Sciatic nerve (tissue), 2 donors: ENCODE results near the gene GIGYF1. TPM values are rescaled to one million over a fixed set of nuclear protein-coding genes. Genes with fewer than 3 reads are reported as not detected.
"Not testable (repeated sequence)": the region's sequence is repeated elsewhere in the genome, so short reads cannot be mapped to it uniquely, and the experiment has no call there.

Experiments used
- ATAC-seq: fragments of 200-7000 bp; cut with Tn5 transposase; one replicate; pipeline ENCODE4 v1.9.1; 2020; ENCODE audit warnings: mild to moderate bottlenecking, moderate library complexity
- DNase-seq: peaks from one replicate; pipeline ENCODE4 v3.0.0-alpha.2; 2020; ENCODE audit warnings: low spot score
- intact Hi-C: fragments of 100-400 bp; cut with DNase I; formaldehyde crosslinking; loops from one replicate; pipeline ENCODE4 v1.14.2; 2022
- total RNA-seq: library from RNA; stranded (reverse); fragmentation: NEBNext Ultra II Directional; extraction: Animal tissue kit (Norgen Biotek cat#: 25700); gene quantifications from one replicate; pipeline ENCODE4 v1.2.1, GENCODE V29; 2021
- donor health status: DM: no; HTN: no; CAD: no.
- donor health status: DM: no; HTN: no; CAD: no.

GIGYF1 gene, protein sequence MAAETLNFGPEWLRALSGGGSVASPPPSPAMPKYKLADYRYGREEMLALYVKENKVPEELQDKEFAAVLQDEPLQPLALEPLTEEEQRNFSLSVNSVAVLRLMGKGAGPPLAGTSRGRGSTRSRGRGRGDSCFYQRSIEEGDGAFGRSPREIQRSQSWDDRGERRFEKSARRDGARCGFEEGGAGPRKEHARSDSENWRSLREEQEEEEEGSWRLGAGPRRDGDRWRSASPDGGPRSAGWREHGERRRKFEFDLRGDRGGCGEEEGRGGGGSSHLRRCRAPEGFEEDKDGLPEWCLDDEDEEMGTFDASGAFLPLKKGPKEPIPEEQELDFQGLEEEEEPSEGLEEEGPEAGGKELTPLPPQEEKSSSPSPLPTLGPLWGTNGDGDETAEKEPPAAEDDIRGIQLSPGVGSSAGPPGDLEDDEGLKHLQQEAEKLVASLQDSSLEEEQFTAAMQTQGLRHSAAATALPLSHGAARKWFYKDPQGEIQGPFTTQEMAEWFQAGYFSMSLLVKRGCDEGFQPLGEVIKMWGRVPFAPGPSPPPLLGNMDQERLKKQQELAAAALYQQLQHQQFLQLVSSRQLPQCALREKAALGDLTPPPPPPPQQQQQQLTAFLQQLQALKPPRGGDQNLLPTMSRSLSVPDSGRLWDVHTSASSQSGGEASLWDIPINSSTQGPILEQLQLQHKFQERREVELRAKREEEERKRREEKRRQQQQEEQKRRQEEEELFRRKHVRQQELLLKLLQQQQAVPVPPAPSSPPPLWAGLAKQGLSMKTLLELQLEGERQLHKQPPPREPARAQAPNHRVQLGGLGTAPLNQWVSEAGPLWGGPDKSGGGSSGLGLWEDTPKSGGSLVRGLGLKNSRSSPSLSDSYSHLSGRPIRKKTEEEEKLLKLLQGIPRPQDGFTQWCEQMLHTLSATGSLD (N-terminal part only)
- total RNA-seq = 58.8 TPM

DNA sequence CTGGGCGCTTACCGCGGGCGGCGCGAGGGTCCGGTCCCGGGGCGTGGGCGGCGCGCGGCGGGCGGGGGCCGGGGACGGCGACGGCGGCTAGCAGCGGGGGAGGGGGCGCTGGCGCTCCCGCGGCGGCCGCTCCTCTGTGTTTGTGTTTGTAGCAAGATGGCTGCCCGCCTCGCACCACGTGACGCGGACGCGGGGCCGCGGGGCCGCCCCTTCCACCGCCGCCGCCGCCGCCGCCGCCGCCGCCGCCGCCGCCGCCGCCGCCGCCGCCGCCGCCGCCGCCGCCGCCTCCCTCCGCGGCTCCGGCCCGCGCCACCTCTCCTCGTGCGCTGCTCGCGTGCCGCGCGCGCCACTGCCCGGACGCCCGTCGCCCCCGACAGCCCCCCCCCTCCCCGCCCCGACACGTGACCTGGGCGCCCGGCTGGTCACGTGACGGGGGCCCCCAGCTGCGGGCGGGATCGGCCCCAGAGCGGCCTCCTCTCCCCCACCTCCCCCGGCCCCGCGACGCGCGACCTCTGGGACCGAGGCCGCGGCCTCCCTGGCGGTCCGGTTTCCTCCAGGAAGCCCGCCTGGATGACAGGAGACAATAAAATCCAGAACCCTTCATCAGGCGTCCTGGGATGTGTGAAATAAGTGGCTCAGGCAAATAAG is at the start of gene GIGYF1:
Gene GIGYF1, minus strand, starts transcription at position 153 of the 648 bp plus-strand sequence. CDS start 6,012 bp downstream, outside the sequence.
- intact Hi-C loops = loop anchor here (5.0 kb wide), 1 partner anchor 227 kb away; no protein-coding TSS in a partner anchor
- DNase-seq (no peak), ATAC-seq (peak; percentile 41)

DNA sequence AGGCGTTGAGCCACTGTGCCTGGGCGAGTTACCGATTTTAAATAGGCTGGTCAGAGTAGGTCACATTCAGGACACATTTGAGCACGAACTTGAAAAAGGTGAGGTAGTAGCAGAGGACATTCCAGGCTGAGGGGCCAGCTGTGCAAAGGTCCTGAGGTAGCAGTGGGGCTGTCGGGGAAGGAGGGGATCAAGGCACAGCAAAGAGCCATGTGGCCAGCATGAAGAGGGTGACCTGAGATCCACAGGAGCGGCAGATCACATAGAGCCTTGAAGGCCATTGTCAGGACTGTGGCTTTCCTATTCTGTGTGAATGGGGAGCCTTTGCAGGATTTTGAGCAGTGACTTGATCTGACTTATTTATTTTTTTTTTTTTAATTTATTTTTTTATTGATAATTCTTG is 45.9 kb upstream of the GIGYF1 start:
- intact Hi-C loops = no loop called here
- DNase-seq (no peak), ATAC-seq (no peak)

DNA sequence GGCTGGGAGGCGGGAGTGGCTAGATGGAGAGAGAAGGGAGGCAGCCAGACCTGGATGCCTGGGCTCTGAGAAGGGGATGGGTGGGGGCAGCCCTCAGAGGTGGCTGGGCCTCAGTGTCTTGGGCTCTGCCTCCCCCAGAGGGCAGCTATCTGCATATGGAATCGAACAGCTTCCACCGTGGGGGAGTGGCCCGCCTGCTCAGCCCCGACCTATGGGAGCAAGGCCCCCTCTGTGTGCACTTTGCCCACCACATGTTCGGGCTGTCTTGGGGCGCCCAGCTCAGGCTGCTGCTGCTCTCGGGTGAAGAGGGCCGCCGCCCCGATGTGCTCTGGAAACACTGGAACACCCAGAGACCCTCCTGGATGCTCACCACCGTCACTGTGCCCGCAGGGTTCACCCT is 42.6 kb upstream of the GIGYF1 start:
- intact Hi-C loops = no loop called here
- DNase-seq (no peak), ATAC-seq (peak; percentile 20)

DNA sequence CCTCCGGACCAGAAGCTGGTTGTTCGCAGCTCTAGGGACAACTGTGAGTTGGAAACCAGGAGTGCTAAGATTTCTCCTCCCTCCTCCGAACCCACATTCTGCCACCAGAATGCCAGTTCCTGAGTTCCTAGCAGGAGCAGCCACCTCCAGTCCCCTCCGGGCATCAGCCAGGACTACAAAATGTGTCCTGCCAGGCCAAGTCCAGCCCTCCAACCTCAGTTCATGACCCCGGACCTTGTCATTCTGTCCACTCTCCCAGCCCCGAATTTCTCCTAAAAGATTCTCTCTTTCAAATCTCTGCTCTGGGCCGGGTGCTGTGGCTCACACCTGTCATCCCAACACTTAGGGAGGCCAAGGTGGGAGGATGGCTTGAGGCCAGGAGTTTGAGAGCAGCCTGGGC is 41.7 kb upstream of the GIGYF1 start:
- ATAC-seq (no peak), DNase-seq (no peak)
- intact Hi-C loops = no loop called here

DNA sequence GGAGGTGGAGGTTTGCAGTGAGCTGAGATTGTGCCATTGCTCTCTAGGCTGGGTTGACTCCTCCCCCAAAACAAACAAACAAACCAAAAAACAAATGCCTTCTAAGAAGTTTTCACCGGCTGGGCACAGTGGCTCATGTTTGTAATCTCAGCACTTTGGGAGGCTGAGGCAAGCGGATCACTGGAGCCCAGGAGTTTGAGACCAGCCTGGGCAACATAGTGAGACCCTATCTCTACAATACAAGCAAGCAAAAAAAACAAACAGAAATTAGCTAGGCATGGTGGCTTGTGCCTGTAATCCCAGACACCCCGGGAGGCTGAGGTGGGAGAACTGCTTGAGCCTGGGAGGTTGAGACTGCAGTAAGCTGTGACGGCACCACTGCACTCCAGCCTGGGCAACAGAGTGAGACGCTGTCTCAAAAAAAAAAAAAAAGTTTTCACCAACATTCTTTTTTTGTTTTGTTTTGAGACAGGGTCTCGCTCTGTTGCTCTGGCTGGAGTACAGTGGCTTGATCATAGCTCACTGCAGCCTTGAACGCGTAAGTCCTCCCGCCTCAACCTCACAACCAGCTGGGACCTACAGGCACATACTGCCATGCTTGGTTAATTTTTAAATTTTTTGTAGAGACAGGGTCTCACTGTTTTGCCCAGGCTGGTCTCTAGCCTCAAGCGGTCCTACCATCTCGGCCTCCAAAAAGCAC is 38.0 kb upstream of the GIGYF1 start:
- intact Hi-C loops = no loop called here
- ATAC-seq (no peak), DNase-seq (no peak)

DNA sequence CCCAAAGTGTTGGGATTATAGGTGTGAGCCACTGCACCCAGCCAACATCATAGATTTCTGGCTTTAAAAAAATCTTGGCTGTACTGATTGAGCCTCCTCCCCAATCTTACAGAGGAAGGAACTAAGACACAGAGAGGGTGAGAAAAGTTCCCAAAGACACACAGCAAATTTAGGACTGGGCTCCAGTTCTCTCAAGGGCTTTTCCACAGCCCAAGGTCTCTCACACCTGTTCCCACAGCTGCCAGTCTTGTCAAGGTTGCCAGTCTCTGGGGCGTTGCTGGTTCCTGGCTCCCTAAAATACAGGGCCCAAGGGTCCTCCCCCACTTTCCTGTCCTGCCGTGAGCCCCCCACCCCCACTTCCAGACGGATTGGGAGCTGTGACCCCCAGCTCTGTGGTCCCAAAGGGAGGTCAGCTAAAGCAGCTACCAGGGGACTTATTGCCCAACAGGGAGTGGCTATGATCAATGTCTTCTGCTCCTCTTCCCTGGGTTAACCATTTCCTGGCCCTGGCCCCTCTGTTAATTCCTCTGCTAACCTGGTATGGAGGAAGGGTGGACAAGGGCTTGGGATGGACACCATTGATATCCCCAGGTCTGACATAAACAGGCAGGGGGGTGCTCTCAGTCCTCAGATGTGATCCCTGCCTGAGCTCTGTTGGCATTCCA is 36.2 kb upstream of the GIGYF1 start:
- DNase-seq (no peak), ATAC-seq (no peak)
- intact Hi-C loops = no loop called here

DNA sequence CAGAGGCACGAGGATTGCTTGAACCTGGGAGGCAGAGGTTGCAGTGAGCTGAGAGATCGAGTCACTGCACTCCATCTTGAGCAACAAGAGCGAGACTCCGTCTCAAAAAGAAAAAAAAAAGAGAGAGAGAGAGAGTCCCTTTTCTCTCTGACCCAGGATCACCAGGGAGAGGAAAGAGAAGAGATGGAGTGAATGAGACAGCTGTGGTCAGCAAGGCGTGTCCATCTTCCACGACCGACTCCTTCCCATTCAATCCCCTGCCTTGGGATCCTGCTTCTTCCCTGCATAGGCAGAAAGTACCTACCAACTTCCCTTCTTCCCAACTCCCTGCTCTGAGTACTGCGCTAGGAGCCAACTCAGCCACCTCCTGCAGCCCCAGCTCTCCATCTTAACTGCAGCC is 34.1 kb upstream of the GIGYF1 start:
- DNase-seq (no peak), ATAC-seq (no peak)
- intact Hi-C loops = no loop called here

DNA sequence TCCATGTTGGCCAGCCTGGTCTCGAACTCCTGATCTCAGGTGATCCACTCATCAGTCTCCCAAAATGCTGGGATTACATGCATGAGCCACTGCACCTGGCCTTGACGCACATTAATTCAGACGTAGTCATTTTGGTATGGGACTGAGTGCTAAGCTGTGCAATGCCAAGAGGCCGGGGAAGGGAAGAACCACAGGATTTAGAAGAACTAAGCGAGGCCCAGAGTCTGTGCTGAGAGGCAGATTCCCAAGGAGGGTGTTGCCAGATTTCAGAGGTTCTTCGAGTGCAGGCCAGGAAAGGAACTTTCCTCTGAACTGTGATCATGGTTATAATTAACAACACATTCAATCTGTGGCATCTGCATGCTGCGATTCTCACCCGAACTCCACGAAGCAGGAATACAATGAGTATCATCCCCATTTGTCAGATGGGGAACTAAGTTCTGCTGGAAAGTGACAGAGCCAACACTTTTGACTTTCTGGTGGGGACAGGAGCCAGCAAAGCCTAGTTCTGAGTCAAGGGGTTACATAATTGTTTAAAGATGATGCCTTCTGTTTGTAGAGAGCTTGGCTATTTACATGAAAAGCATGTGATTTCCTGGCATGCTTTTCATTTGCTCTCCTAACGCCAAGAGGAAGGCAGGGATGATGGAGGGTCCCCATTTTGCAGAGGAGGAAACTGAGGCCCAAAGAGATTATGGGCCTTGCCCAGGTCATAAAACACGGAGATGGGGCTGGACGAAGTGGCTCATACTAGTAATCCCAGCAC is 33.1 kb upstream of the GIGYF1 start:
- DNase-seq (no peak), ATAC-seq (peak; percentile 81)
- intact Hi-C loops = no loop called here

DNA sequence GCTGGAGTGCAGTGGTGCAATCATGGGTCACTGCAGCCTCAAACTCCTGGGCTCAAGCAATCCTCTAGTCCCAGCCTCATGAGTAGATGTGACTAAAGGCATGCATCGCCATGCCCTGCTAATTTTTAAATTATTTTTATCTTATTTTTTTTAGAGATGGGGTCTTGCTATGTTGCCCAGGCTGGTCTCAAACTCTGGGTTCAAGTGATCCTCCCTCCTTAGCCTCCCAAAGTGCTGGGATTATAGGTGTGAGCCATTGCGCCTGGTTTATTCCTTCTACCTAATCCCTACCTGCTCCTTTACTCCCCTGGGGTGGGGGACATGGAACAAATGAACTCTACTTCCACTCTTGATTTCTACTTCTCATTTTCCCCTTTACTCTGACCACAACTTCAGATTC is 30.3 kb upstream of the GIGYF1 start:
- ATAC-seq, intact Hi-C loops, DNase-seq: not testable (repeated sequence)

DNA sequence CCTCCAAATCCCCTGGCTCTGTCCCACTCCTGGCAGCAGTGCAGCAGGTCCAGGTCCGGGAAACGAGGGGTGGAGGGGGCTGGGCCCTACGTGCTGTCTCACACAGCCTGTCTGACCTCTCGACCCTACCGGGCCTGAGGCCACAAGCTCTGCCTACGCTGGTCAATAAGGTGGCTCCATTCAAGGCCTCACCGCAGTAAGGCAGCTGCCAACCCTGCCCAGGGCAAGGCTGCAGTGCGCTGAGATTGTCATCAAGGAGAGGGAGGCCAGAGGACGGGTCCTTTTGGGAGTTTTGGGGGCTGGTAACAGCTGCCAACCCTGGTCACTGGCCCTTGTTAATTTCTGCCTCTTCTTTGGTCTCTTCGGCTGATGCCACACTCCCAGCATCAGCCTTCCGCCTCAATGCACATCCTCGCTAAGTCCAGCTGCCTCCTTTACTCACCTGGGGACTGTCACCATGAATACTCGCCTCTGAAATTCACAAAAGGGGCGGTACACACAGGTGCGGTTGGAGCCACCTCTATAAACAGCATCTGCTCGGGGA is 29.8 kb upstream of the GIGYF1 start:
- intact Hi-C loops = no loop called here
- ATAC-seq = no peak

DNA sequence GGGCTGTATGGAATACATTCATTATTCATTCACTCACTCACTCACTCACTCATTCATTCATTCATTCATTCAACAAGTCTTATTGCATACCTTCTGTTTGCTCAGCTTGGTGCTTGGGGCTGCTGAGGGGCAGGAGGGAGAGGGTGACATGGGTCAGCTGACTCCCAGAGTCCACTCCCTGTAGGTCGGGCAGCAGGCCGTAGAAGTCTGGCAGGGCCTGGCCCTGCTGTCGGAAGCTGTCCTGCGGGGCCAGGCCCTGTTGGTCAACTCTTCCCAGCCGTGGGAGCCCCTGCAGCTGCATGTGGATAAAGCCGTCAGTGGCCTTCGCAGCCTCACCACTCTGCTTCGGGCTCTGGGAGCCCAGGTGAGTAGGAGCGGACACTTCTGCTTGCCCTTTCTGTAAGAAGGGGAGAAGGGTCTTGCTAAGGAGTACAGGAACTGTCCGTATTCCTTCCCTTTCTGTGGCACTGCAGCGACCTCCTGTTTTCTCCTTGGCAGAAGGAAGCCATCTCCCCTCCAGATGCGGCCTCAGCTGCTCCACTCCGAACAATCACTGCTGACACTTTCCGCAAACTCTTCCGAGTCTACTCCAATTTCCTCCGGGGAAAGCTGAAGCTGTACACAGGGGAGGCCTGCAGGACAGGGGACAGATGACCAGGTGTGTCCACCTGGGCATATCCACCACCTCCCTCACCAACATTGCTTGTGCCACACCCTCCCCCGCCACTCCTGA is 28.6 kb upstream of the GIGYF1 start:
- ATAC-seq (no peak), DNase-seq (no peak)
- intact Hi-C loops = no loop called here

More for the DNA sequence above, 29.8 kb upstream of the GIGYF1 start:
- no peak for DNase-seq

DNA sequence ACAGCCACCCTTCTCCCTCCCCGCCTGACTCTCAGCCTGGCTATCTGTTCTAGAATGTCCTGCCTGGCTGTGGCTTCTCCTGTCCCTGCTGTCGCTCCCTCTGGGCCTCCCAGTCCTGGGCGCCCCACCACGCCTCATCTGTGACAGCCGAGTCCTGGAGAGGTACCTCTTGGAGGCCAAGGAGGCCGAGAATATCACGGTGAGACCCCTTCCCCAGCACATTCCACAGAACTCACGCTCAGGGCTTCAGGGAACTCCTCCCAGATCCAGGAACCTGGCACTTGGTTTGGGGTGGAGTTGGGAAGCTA is 27.4 kb upstream of the GIGYF1 start:
- ATAC-seq (no peak), DNase-seq (no peak)
- intact Hi-C loops = no loop called here

DNA sequence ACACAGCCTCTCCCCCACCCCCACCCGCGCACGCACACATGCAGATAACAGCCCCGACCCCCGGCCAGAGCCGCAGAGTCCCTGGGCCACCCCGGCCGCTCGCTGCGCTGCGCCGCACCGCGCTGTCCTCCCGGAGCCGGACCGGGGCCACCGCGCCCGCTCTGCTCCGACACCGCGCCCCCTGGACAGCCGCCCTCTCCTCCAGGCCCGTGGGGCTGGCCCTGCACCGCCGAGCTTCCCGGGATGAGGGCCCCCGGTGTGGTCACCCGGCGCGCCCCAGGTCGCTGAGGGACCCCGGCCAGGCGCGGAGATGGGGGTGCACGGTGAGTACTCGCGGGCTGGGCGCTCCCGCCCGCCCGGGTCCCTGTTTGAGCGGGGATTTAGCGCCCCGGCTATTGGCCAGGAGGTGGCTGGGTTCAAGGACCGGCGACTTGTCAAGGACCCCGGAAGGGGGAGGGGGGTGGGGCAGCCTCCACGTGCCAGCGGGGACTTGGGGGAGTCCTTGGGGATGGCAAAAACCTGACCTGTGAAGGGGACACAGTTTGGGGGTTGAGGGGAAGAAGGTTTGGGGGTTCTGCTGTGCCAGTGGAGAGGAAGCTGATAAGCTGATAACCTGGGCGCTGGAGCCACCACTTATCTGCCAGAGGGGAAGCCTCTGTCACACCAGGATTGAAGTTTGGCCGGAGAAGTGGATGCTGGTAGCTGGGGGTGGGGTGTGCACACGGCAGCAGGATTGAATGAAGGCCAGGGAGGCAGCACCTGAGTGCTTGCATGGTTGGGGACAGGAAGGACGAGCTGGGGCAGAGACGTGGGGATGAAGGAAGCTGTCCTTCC is 26.8 kb upstream of the GIGYF1 start:
- intact Hi-C loops = no loop called here
- DNase-seq = no peak
- ATAC-seq = no peak

DNA sequence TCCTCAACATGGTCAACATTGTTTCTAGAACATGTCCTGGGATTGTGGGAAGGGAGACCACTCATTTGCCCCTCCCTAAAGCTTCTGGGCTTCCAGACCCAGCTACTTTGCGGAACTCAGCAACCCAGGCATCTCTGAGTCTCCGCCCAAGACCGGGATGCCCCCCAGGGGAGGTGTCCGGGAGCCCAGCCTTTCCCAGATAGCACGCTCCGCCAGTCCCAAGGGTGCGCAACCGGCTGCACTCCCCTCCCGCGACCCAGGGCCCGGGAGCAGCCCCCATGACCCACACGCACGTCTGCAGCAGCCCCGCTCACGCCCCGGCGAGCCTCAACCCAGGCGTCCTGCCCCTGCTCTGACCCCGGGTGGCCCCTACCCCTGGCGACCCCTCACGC is 26.2 kb upstream of the GIGYF1 start, which contains the start of gene EPO:
Gene EPO, plus strand, starts transcription at position 190 of the 392 bp plus-strand sequence. CDS start 513 bp downstream, outside the sequence.
- DNase-seq (no peak), ATAC-seq (no peak)
- intact Hi-C loops = no loop called here

DNA sequence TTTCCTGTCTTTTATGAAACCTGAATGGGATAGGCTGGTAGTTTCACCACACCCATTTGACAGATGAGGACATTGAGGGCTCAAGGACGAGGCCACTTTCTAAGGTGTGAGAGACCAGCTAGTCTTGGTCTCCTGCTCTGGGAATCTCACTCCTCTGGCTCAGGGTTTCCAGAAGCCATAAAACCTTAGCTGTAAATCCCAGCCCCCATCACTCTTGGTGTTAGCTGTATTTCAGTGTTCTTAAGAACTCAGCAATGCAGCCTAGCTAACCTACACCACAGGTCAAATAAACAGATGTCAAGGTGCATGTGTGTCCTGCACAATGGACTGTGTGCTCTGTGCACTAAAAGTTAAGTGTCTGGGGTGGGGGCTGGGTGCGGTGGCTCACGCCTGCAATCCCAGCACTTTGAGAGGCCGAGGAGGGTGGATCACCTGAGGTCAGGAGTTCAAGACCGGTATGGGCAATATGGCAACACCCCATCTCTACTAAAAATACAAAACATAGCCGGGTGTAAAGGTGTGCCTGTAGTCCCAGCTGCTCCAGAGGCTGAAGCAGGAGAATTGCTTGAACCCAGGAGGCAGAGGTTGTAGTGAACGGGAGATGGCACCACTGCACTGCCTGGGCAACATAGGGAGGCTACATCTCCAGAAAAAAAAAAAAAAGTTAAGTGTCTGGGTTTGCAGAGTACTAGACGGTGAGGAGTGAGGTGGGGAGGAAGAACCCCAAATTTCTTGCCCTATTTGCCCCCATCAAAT is 25.7 kb upstream of the GIGYF1 start:
- ATAC-seq (no peak), DNase-seq (no peak)
- intact Hi-C loops = no loop called here
